Left lung (tissue), 10 donors: ENCODE data around the gene DNAH9. TPM values are rescaled to one million over a fixed set of nuclear protein-coding genes. Genes with fewer than 3 reads are reported as not detected.

Experiments
- ATAC-seq: fragments of 200-7000 bp; cut with Tn5 transposase; one replicate; pipeline ENCODE4 v1.9.1; 2020; ENCODE audit warnings: moderate library complexity
- DNase-seq, 4 donors: peaks; one replicate each; pipeline ENCODE4 v3.0.0-alpha.2; 2013 to 2020
- H3K27ac ChIP-seq, 2 donors: fragments of 200-600 bp; sonication (generic) in 1 of 2; one replicate each; pipeline versions ENCODE4 v1.5.0 to v1.8.0; 2020 to 2021
- H3K27me3 ChIP-seq, 2 donors: fragments of 200-600 bp; sonication (generic) in 1 of 2; one replicate each; pipeline versions ENCODE4 v1.5.0 to v1.8.0; 2020 to 2021
- H3K36me3 ChIP-seq, 2 donors: fragments of 200-600 bp; sonication (generic) in 1 of 2; one replicate each; pipeline versions ENCODE4 v1.5.0 to v1.8.0; 2020 to 2021
- H3K4me1 ChIP-seq, 2 donors: fragments of 200-600 bp; one replicate each; pipeline ENCODE4 v1.8.0; 2021
- H3K4me3 ChIP-seq, 2 donors: fragments of 200-600 bp; sonication (generic) in 1 of 2; one replicate each; pipeline versions ENCODE4 v1.5.0 to v1.8.0; 2020 to 2021; ENCODE audit warnings: mild to moderate bottlenecking in 1 of 2
- H3K9me3 ChIP-seq, 2 donors: fragments of 200-600 bp; sonication (generic) in 1 of 2; one replicate each; pipeline versions ENCODE4 v1.5.0 to v1.8.0; 2020 to 2021
- CTCF ChIP-seq, 2 donors: fragments of 200-600 bp; sonication (generic) in 1 of 2; IDR thresholded peaks; one replicate each; pipeline versions ENCODE4 v1.5.0 to v1.8.0; 2021; ENCODE audit warnings: antibody characterized with exemption in 2 of 2
- intact Hi-C, 2 donors: fragments of 100-400 bp; cut with DNase I; formaldehyde crosslinking; loops; one replicate each; pipeline versions ENCODE4 v1.11.2 to v1.14.2; 2022
- polyA plus RNA-seq, 6 donors: library from polyadenylated mRNA; unstranded; fragments of 120-200 nt; gene quantifications; one replicate each; pipeline ENCODE4 v1.2.1, GENCODE V29; 2013; ENCODE audit not compliant: insufficient read length in 6 of 6
- total RNA-seq, 2 donors: library from RNA; stranded (reverse); fragmentation: NEBNext Ultra II Directional; extraction: Animal tissue kit (Norgen Biotek cat#: 25700); gene quantifications; one replicate each; pipeline ENCODE4 v1.2.1, GENCODE V29; 2021
- donor health status: DM: no; HTN: yes; CAD: no.
- donor health status: DM: no; HTN: no; CAD: no.

The DNAH9 gene
- total and polyA plus RNA-seq, 8 donors: 0.38 to 12.0 (median 7.5) TPM

GRCh38 chr17:11855306-11855705, 257.0 kb downstream of the DNAH9 start:
- ATAC-seq (no peak), DNase-seq (no peak)
- intact Hi-C loops: no loop called here
- H3K4me3 ChIP-seq: no peak overlapping the region
- no peaks in the 10 kb centered on the region for H3K36me3 ChIP-seq
- no peak for TF ChIP-seq CTCF (IDR thresholded peaks at IDR 0.05)
- H3K27ac ChIP-seq: no peak overlapping the region
- H3K4me1 ChIP-seq: no peaks in the 10 kb centered on the region
- H3K27me3 ChIP-seq: no peaks in the 10 kb centered on the region
- no peaks in the 10 kb centered on the region for H3K9me3 ChIP-seq

GRCh38 chr17:11857006-11857405, 258.7 kb downstream of the DNAH9 start:
- no peak overlapping the region for H3K27ac ChIP-seq
- intact Hi-C loops: no loop called here
- DNase-seq: no peak
- no peaks in the 10 kb centered on the region for H3K4me1 ChIP-seq
- H3K4me3 ChIP-seq: no peak overlapping the region
- no peaks in the 10 kb centered on the region for H3K9me3 ChIP-seq
- no peak for ATAC-seq
- no peaks in the 10 kb centered on the region for H3K27me3 ChIP-seq
- H3K36me3 ChIP-seq: no peaks in the 10 kb centered on the region
- TF ChIP-seq CTCF (IDR thresholded peaks at IDR 0.05): no peak

- Histone ChIP-seq H3K9me3 (peaks cover 0 to 25% of the 10 kb centered on the region in 2 donors), H3K36me3 (no peaks in the 10 kb centered on the region), H3K27me3 (no peaks in the 10 kb centered on the region), H3K4me1 (no peaks in the 10 kb centered on the region), H3K4me3 (no peak overlapping the region), H3K27ac (no peak overlapping the region)
- DNase-seq (no peak), ATAC-seq (no peak)
- no peak for TF ChIP-seq CTCF (IDR thresholded peaks at IDR 0.05)
- intact Hi-C loops: loop anchor here in 1 of 2 donors (10.0 kb wide), 1 partner anchor 55 kb away; no protein-coding TSS in a partner anchor
These were observed 271.6 kb downstream of the DNAH9 start for GRCh38 chr17:11869680-11870394.

GRCh38 chr17:11871773-11872172, 273.5 kb downstream of the DNAH9 start:
- Histone ChIP-seq H3K4me1 (no peaks in the 10 kb centered on the region), H3K27me3 (no peaks in the 10 kb centered on the region), H3K27ac (no peak overlapping the region), H3K36me3 (no peaks in the 10 kb centered on the region), H3K4me3 (no peak overlapping the region), H3K9me3 (peaks cover 0 to 25% of the 10 kb centered on the region in 2 donors)
- no peak for TF ChIP-seq CTCF (IDR thresholded peaks at IDR 0.05)
- intact Hi-C loops: loop anchor here in 1 of 2 donors (10.0 kb wide), 1 partner anchor 53 kb away; no protein-coding TSS in a partner anchor
- ATAC-seq: no peak
- DNase-seq: no peak

- no peak for TF ChIP-seq CTCF (IDR thresholded peaks at IDR 0.05)
- no peaks in the 10 kb centered on the region for H3K27me3 ChIP-seq
- H3K9me3 ChIP-seq: peaks cover 0 to 15% of the 10 kb centered on the region in 2 donors
- H3K4me1 ChIP-seq: no peaks in the 10 kb centered on the region
- intact Hi-C loops: loop anchor here in 1 of 2 donors (10.0 kb wide), 1 partner anchor 50 kb away; no protein-coding TSS in a partner anchor
- DNase-seq: no peak
- no peak overlapping the region for H3K27ac ChIP-seq
- ATAC-seq: no peak
- H3K36me3 ChIP-seq: no peaks in the 10 kb centered on the region
- H3K4me3 ChIP-seq: no peak overlapping the region
These were observed 276.5 kb downstream of the DNAH9 start for GRCh38 chr17:11874756-11875155.
